ENCODE data around the gene PLB1.

The PLB1 gene

DNA sequence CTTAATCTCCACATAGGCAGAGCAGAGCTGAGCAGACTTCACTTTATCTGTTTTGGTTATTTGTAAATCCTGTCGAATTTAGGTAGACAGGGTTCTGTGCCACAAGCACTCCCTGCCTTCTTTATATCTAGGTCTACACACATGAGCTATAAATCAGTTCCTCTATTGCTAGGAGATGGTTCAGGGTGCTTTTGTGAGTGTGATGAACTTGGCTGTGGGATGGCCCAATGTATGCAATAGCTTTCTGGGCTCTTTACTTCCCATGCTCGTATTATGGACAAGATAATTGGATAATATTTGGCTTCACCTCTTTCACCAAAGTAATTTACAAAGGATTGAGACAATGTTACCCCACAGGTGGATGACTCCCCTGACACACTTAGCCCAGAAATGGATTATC is 72.2 kb downstream of the PLB1 start:
- no peak for DNase-seq

DNA sequence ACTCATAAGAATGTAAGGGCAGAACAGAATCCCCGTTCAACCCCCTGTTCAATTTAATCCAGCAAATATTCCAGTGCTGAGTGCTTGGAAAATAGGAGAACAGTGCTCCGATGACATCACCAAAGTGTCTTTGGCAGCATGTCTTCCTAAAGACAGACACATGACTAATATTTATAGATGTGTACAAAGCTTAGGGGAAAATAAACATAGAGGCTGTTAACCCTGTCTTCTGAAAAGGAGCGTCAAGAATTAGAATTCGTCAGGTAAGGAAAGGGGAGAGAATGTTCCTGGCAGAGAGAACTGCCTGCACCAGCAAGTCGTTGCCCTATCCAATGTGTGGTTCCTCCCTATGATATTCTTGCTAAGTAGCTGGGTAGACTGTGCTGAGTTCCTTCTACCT is 72.7 kb downstream of the PLB1 start:
- DNase-seq: no peak

DNA sequence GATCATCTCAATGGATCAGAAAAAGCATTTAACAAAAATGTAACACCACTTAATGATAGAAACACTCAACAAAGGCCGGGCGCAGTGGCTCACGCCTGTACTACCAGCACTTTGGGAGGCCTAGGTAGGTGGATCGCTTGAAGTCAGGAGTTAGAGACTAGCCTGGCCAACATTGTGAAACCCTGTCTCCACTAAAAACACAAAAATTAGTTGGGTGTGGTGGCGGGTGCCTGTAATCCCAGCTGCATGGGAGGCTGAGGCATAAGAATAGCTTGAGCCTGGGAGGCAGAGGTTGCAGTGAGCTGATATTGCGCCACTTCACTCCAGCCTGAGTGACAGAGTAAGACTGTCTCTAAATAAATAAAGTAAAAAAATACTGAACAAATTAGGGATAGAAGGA is 74.6 kb downstream of the PLB1 start:
- no peak for DNase-seq

DNA sequence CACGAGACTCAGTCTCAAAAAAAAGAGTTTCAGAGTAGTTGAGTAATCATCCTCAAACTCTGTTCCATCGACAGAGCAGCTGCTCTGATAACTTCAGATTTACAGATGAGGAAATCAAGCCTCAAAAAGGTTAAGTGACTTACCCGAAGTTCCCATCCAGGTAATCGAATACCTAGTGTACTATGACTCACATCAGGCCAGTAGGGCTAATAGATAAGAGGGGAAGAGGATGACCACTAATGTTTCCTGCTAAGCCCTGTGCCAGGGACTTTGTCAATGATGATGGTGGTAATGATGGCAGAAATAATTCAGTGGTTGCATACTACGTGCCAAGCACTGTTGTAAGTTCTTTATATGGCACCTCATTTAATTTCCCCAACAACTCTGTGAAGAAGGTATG is 80.9 kb downstream of the PLB1 start:
- DNase-seq: no peak

DNA sequence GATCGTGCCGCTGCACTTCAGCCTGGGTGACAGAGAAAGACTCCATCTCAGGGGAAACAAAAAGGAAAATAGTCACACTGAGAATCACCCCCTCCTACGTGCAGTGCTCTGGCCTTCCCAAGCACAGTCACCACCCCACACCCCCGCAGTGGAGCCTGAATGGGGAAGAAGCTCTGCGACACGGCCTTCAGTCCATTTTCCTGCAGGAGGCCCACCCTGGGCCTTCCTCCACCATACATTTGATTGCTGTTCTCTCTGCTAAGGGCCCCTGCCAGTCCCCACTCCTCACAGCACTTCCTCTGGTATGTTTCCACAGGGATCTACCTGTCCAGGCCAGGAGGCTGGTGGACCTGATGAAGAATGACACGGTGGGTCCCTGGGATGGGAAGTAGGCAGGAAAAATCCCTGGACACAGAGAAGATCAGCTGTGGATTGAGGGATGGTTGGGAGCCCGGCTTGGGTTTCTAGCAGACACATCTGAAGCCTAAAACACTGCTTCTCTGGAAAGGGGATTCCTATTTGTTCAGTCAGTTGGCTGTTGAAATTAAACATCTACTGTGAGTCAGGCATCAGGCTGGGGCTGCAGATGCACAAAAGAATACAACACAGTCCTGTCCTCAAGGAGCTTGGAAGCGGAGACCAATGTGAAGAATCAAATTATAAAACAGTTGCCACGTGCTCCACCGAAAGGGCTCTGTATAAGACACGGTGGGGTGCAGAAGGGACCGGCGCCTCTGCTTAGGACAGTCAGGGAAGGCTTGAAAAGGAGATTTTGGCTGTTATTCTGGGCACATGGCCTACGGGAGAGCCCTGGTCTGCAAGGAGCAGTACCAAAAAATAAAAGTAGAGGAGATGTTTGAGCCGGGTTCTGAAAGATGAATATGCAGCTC is 82.2 kb downstream of the PLB1 start:
- no peak for DNase-seq

DNA sequence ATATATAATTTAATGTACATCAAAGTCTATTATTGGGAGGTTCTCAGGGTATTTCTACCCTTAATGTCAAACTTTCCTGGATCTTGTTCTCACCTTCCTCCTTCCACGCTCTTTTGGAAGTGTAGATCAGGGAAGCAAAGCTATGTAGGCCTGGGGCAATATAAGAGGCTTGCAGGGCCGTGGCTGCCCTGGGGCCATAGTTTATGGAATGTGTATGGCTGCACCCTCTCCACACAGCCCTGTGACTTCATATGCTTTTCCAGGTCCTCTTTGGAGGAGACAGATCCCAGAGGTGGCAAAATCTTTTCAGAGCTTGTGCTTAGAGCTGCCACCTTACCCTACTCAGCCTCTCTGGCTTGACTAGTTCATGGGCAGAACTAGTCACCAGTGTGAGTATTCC is 82.9 kb downstream of the PLB1 start:
- DNase-seq: no peak

DNA sequence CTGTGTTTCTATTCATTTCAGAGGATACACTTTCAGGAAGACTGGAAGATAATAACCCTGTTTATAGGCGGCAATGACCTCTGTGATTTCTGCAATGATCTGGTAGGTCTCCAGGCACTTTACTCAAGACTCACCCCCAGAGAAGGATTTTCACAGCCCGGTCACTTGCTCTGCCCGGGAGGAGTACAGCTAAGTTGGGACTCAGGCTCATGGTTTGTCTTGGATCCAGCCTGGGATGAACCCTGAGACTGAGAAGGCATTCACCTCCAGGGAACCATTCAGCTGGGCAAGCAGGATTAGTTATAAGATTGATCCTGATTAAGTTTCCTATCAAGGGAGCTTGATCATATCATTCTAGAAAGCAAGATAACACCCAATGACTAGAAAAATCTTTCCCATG is 83.7 kb downstream of the PLB1 start:
- no peak for DNase-seq

DNA sequence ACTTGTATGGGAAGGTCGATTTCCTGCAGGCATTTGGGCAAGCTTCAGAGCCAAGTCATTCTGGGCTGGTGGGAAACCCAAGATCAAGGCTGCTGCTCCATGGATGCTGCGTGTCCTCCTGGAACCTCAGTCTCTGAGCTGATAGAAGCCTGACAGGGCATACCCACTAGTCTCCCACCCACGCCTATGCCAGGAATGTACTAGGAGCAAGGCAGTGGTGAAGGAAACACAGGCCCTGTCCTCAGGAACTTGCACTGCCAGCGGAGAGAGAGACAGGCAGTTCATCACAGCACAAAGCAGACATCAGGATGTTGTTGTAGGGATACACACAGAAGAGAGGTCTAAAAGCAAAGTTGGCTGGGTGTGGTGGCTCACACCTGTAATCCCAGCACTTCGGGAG is 84.2 kb downstream of the PLB1 start:
- no peak for DNase-seq

DNA sequence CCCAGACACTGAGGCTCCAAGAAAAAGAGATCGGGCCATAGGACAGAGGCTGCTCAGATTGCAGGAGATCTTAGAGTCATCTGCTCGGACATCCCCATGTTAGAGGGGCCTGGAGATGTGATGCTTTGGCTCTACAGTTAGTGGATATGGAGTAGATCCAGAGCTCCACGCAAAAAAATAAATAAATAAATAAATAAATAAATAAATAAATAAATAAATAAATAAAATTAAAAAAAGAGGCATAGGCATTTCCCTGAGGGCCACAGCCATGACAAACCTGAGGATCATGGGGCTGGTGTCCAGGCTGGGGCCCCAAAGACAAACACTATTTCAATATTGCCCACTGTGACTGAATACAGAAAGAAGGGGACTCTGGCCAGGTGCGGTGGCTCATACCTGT is 85.5 kb downstream of the PLB1 start:
- DNase-seq: no peak

DNA sequence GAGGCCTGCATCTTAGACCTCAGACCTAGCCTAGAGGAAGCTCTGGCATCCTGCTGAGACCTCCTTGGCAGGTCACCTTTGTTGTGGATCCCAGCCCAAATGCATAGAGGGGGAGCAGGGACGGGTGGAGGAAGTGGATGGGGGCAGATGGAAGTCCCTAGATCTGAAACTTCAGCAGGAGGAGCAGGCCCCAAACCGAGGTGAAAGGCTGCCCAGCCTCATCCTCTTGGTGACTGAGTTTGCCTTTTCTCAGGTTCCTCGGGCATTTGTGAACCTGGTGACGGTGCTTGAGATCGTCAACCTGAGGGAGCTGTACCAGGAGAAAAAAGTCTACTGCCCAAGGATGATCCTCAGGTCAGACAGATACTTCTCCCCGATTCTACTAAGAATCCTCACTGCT is 86.3 kb downstream of the PLB1 start:
- DNase-seq: no peak

DNA sequence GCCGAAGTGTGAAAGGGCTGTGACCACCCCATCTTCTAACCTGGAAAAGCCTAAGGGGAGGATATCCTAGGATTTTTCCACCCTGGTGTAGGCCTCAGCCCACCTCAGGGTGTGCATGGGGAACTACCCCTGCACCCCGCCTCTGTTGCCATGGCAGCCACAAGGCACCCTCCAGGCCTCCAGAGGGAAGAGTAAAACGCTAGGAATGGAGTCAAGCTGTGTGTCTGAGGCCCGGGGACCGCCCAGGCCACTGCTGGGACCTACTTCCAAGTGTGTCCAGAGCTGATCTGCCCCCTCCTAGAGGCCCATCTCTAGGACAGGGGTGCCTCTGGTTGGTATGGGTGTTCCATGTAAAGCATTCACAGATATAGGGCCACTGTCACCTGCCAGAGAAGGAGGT is 86.7 kb downstream of the PLB1 start:
- DNase-seq: no peak

DNA sequence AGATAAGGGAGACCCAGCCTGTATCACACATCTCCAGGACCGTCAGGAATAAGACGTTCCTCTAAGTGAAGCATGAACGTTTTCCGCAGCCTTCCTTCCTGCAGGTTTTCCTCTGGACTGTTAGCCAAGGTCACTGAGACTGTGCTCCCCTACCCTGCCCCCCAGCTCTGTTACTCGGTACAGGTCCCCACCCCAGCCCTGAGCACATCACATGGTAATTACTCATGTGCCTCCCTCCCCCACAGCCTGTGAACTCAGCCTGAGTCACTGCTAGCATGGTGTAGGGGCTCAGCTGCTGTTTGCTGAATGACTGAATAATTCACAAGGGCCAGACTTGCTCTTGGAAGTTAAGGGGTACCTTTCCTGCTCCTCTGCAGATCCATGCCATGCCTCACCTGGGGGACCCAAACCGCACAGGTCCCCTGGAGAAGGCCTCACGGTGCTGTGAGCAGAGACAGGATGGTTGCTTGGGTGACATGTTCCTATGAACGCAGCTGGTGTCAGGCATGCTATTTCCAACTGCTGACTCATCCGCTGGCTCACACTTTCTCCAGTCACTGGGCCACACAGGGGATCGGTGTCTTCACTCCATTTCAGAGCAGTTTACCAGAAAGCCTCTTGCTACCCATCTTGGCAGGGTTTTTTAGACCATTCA is 88.2 kb downstream of the PLB1 start:
- DNase-seq: peak; percentile 84

DNA sequence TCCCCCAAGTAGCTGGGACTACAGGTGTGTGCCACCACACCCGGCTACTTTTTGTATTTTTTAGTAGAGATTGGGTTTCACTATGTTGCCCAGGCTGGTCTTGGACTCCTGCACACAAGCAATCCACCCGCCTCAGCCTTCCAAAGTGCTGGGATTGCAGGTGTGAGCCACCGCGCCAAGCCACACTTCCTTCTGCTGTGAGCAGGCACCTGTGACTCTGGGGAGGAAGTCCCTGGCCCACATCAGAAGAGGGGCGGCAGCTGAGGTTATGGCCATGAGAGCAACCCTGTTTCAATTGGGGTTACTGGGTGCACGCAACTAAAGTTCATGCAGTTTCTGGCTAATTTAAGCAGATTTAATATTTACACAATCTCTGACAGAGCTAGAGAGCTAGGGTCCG is 91.0 kb downstream of the PLB1 start:
- DNase-seq: peak; percentile 45

DNA sequence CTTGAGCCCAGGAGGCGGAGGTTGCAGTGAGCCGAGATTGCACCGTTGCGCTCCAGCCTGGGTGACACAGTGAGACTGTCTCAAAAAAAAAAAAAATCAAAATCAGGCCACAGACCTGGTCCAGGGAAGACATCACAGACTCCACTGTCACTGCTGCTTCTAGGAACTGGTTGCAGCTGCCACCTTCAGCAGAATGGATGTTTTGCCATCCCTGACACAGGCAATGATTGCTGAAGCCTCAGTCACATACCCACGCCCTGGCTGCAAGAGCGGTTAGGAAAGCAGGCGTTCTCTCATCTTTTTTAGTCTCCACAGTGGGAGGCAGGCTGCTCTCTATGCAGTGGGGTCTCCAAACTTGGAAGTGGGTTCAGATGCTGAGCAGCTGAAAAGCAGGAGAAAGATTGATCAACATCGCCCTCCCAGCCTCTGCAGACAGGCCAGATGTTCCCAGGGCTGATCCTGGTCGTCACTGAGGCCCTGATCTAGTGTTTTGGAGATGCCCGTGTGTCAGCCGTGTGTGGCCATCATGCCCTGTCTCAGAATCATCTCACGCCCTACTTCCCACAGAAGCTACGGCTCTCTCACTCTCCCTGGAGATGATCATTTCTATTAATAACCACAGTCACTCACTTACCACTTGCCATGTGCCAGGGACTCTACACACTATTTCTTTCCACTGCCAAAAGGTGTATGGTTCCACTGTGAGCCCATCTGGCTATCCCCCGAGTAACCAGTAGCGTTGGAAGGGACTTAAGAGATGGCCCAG is 91.8 kb downstream of the PLB1 start:
- DNase-seq: no peak

DNA sequence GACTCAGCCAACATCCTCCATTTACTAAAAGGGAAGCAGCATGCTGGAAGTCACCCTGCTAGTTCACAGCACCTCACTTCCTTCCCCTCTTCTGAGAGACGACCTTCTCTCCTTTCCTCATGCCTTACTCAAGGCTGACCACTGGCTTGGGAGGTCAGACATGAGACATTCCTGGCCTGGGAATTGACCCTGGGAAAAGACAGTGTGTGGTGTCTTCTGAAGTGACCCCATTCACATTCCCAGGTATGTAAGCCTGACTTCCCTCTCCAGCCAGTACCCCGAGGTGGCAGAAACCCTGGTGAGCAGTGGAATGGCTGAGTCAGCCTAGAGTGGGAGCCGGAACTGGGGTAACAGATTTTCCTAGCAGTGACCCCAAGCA is 92.4 kb downstream of the PLB1 start:
- DNase-seq: no peak

DNA sequence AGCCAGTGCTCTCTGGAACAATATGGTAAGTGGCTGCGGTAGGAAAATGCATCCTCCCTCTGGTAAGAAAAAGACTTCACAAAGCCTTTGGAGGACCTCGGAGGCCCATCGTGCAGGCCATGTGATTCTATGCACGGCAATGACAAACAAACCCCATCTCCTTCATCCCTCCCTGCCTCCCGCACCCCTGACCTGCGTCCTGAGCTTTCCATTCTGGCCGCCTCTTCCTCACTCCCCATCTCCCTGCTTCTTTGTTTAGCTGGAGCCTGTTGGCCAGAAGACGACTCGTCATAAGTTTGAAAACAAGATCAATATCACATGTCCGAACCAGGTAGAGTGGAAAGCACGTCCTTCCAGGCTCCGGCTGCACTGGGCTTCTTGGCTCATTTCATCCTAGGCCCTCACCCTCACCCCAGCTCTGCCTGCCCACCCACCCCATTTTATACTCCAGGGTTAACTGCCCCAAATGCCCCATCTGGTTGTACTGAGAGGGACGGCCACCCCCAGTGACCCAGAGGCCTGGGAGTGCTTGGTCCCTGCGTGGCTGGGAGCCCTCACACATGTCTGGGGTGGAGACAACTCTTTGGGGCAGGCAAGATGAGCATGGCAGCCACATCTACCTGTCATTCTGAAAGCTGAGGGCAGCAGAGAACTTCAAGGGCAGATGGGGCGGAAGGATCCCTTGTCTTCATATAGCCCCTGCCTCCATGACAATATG is 94.0 kb downstream of the PLB1 start:
- DNase-seq: no peak

DNA sequence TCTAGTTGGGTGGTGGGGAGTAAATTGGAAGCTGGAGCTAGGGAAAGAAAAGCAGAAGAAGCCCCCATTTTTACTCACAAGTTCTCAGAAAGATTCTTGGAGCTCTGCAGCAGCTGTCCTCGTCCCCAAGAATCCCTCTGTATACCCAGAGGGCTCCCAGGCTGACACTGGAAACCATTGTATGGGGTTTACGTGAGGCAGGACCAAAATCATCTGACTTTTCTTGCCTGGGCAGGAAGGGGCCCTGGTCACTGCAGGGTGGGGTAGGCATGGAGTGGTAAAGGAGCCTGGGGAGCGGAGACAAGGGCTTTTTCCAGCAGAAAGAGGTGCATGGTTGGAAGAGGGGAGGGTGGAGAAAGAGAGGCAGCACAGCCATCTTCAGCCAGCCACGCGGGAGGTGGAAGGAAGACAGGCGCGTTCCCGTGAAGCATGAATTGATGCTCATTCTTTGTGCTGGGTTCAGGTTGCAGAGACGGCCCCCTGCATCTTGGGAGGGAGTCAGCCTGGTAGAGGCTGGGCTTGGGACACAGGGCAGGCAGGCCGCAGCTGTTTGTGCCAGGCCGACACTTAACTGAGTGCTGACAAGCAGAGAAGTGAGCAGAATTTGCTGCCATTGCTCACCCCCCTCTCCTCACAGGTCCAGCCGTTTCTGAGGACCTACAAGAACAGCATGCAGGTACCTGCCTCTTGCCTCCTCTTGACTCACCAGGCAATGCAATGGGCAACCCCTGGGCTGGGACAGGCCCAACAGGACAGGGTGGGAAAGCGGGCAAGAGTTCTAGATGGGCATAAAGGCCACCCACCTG is 94.8 kb downstream of the PLB1 start:
- DNase-seq: no peak

DNA sequence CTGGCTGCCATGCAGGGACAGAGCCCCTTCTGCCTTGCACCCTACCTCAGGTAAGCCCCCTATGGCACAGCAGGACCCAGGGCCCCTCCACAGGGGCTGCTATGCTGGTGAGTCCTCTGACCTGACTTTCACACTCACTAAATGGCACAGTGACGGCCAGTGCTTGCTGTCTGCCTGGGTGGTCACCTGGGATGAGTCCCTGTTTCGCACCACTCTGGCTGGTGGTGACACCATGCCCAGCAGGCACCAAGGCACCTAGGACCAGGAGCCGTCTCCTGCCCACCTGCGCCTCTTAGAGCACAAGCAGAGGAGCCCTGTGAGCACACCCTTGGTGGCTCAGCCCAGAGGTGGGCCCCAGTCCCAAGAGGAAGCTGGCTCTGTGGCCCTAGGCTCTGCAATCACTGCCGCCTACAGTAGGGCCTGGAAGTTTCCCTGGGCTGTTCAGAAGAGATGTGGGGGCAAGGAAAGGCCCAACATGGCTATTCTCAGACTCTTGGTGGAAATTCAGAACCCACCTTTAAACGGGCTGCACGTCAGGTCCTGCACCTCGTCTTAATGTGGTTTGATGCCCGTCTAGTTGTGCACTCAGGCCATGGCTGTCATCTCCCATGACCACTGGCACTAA is 96.0 kb downstream of the PLB1 start:
- DNase-seq: no peak

DNA sequence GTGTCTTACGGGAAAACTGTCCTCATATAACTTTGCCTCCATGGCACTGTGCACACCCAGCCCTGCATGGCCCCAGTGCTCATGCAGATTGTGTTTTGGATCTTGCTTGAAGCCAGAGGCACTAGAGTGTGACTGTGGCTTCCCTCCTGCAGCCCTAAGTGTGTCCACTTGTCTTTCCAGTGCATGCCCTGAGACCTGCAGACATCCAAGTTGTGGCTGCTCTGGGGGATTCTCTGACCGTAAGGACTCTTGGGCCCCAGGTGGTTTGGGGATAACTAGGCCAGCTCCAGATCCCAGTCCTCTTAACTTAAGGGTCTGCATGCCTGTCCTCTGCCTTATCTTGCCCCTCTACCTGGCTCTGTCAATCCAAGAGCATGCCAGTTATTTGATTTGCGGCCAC is 96.6 kb downstream of the PLB1 start:
- DNase-seq: no peak

DNA sequence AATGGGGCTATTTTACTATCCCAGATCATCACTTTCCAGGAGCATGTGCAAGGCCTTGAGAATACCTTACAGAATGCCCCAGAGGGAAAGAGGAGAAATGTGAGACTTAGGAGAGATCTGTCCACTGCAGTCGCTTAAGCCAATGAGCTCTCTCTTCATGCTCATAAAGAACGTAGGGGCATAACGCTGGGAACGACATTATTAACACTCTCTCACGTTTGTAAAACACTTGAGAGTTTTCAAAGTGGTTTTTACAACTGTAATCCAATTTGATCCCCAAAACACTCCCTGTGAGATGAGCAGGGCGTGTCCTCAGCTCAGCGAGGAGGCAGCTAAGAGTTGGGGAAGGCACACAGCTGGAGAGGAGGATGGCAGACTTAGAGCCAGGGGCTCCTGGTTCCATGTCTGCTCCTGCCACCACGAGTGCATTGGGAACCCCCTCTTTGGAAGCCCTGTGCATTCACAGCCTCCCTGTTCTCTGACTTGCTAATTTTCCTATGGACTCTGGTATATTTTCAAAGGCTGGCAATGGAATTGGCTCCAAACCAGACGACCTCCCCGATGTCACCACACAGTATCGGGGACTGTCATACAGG is 97.4 kb downstream of the PLB1 start:
- DNase-seq: no peak

DNA sequence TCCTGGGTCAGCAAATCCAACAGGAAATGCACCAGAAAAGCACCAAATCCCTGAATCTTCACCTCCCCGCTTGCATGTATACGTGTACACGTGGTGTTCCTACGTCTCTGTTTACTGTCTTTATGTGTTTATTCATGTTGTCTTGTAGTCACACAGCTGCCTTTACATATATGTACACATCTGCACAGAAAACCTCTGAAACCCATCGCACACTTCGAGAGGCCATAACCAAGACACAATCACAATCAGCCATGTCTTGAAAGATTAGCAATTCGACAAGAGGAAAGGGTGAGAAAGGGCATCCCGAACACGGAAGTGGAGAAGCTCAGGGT is 98.1 kb downstream of the PLB1 start:
- no peak for DNase-seq

Data from stimulated activated CD8-positive, alpha-beta memory T cell treated with anti-CD3 and anti-CD28 coated beads, Interleukin-4, amount 100 ng/mL, for 48 hours (primary cell).